Measurements from ENCODE around the gene RASEF.
A peak's percentile ranks its signal among the peaks of the same experiment; 100 is the strongest.
"Not testable (repeated sequence)": the region's sequence is repeated elsewhere in the genome, so short reads cannot be mapped to it uniquely, and the experiment has no call there.

Gene RASEF

GRCh38 chr9:82969291-82969690, 93.7 kb downstream of the RASEF start:
- no peak for DNase-seq (ENCODE audit: low spot score)

GRCh38 chr9:82968816-82969215, 94.1 kb downstream of the RASEF start:
- DNase-seq (ENCODE audit: low spot score) = no peak

GRCh38 chr9:82968388-82968787, 94.6 kb downstream of the RASEF start:
- no peak for DNase-seq (ENCODE audit: low spot score)

GRCh38 chr9:82961504-82962125, 101.3 kb downstream of the RASEF start:
- DNase-seq (ENCODE audit: low spot score) = peak; percentile 82

- DNase-seq (ENCODE audit: low spot score) = no peak
These were observed 105.2 kb downstream of the RASEF start for GRCh38 chr9:82957529-82958379.

- DNase-seq (ENCODE audit: low spot score) = no peak
These were observed 113.7 kb downstream of the RASEF start for GRCh38 chr9:82949203-82949602.

GRCh38 chr9:82940376-82940775, 122.6 kb downstream of the RASEF start:
- no peak for DNase-seq (ENCODE audit: low spot score)

- DNase-seq (ENCODE audit: low spot score) = no peak
These were observed 123.5 kb downstream of the RASEF start for GRCh38 chr9:82939451-82939850.

GRCh38 chr9:82938426-82939218, 124.3 kb downstream of the RASEF start:
- no peak for DNase-seq (ENCODE audit: low spot score)

GRCh38 chr9:82936561-82936960, 126.4 kb downstream of the RASEF start:
- not testable (repeated sequence) for DNase-seq (ENCODE audit: low spot score)

- no peak for DNase-seq (ENCODE audit: low spot score)
These were observed 128.0 kb downstream of the RASEF start for GRCh38 chr9:82934949-82935348.

- DNase-seq (ENCODE audit: low spot score) = not testable (repeated sequence)
These were observed 128.9 kb downstream of the RASEF start for GRCh38 chr9:82934025-82934424.

GRCh38 chr9:82930116-82930515, 132.8 kb downstream of the RASEF start:
- DNase-seq (ENCODE audit: low spot score) = no peak

Measured in NAMALWA (cell line).